Muscle layer of duodenum (tissue), 2 donors: ENCODE results near the gene CBX7.

Source experiments
- H3K27ac ChIP-seq: one replicate; pipeline ENCODE4 v1.7.0; 2013; ENCODE audit warnings: mild to moderate bottlenecking, low read length
- H3K27me3 ChIP-seq: one replicate; pipeline ENCODE4 v1.7.0; 2013; ENCODE audit warnings: low read depth, mild to moderate bottlenecking, control low read depth, low read length
- H3K36me3 ChIP-seq, 2 donors: one replicate each; pipeline ENCODE4 v1.7.0; 2013; ENCODE audit warnings: low read length in 2 of 2, control low read depth in 1 of 2, mild to moderate bottlenecking in 1 of 2; ENCODE audit not compliant: insufficient read depth in 2 of 2, control insufficient read depth in 1 of 2
- H3K4me1 ChIP-seq, 2 donors: one replicate each; pipeline ENCODE4 v1.7.0; 2013; ENCODE audit warnings: low read length in 2 of 2, mild to moderate bottlenecking in 2 of 2, control low read depth in 1 of 2, moderate library complexity in 1 of 2; ENCODE audit not compliant: insufficient read depth in 2 of 2, control insufficient read depth in 1 of 2
- H3K4me3 ChIP-seq, 2 donors: one replicate each; pipeline ENCODE4 v1.7.0; 2013; ENCODE audit warnings: low read length in 2 of 2, low read depth in 1 of 2, mild to moderate bottlenecking in 1 of 2
- H3K9me3 ChIP-seq, 2 donors: one replicate each; pipeline ENCODE4 v1.7.0; 2013; ENCODE audit warnings: low read length in 2 of 2, control low read depth in 1 of 2, mild to moderate bottlenecking in 1 of 2; ENCODE audit not compliant: control insufficient read depth in 1 of 2
- donor health status: healthy.

The CBX7 gene

GRCh38 chr22:39152511-39153219 lies at the start of gene CBX7:
Gene CBX7, minus strand, starts transcription at chr22:39152680. Its CDS starts 236 bp downstream, at chr22:39152444.
- peaks cover 11 to 39% of the 10 kb centered on the region in 2 donors for H3K4me1 ChIP-seq
- H3K4me3 ChIP-seq: peak within 1 kb of the TSS; percentile 76 to 85

GRCh38 chr22:39197578-39197977 lies 45.1 kb upstream of the CBX7 start:
- Histone ChIP-seq H3K36me3 (no peaks in the 10 kb centered on the region), H3K27me3 (no peaks in the 10 kb centered on the region), H3K4me1 (no peaks in the 10 kb centered on the region), H3K9me3 (peaks cover 3 to 7% of the 10 kb centered on the region in 2 donors), H3K27ac (no peak overlapping the region), H3K4me3 (no peak overlapping the region)

More at GRCh38 chr22:39152511-39153219, at the start of gene CBX7:
- H3K36me3 ChIP-seq: peaks cover 5% of the 10 kb centered on the region in 2 donors
- H3K27ac ChIP-seq: peak within 1 kb of the TSS; percentile 79
- H3K9me3 ChIP-seq: no peaks in the 10 kb centered on the region
- peaks cover 9% of the 10 kb centered on the region for H3K27me3 ChIP-seq

GRCh38 chr22:39194098-39194497 lies 41.6 kb upstream of the CBX7 start:
- H3K27me3 ChIP-seq: no peaks in the 10 kb centered on the region
- H3K4me1 ChIP-seq: no peaks in the 10 kb centered on the region
- peaks cover 3 to 7% of the 10 kb centered on the region in 2 donors for H3K9me3 ChIP-seq
- no peak overlapping the region for H3K4me3 ChIP-seq
- H3K36me3 ChIP-seq: no peaks in the 10 kb centered on the region
- H3K27ac ChIP-seq: no peak overlapping the region

GRCh38 chr22:39188809-39189208 lies 36.3 kb upstream of the CBX7 start:
- no peaks in the 10 kb centered on the region for H3K27me3 ChIP-seq
- H3K27ac ChIP-seq: no peak overlapping the region
- peaks cover 4 to 5% of the 10 kb centered on the region in 2 donors for H3K9me3 ChIP-seq
- no peaks in the 10 kb centered on the region for H3K4me1 ChIP-seq
- H3K4me3 ChIP-seq: no peak overlapping the region
- H3K36me3 ChIP-seq: no peaks in the 10 kb centered on the region

GRCh38 chr22:39185601-39186012 lies 33.1 kb upstream of the CBX7 start:
- H3K4me3 ChIP-seq: no peak overlapping the region
- H3K4me1 ChIP-seq: no peaks in the 10 kb centered on the region
- peak overlapping the region; percentile 49 for H3K27ac ChIP-seq
- peaks cover 4 to 10% of the 10 kb centered on the region in 2 donors for H3K9me3 ChIP-seq
- no peaks in the 10 kb centered on the region for H3K36me3 ChIP-seq
- no peaks in the 10 kb centered on the region for H3K27me3 ChIP-seq

- Histone ChIP-seq H3K36me3 (no peaks in the 10 kb centered on the region), H3K4me3 (no peak overlapping the region), H3K27ac (peak overlapping the region; percentile 49)
Observed at GRCh38 chr22:39184586-39185577, 32.4 kb upstream of the CBX7 start.

GRCh38 chr22:39183991-39184585 lies 31.6 kb upstream of the CBX7 start:
- Histone ChIP-seq H3K36me3 (no peaks in the 10 kb centered on the region), H3K27ac (no peak overlapping the region)

More at GRCh38 chr22:39184586-39185577, 32.4 kb upstream of the CBX7 start:
- Histone ChIP-seq H3K4me1 (no peaks in the 10 kb centered on the region), H3K27me3 (no peaks in the 10 kb centered on the region), H3K9me3 (peaks cover 4 to 10% of the 10 kb centered on the region in 2 donors)

GRCh38 chr22:39182478-39183030 lies 30.1 kb upstream of the CBX7 start:
- no peaks in the 10 kb centered on the region for H3K27me3 ChIP-seq
- H3K4me3 ChIP-seq: no peak overlapping the region
- H3K36me3 ChIP-seq: no peaks in the 10 kb centered on the region
- peaks cover 4 to 10% of the 10 kb centered on the region in 2 donors for H3K9me3 ChIP-seq
- no peaks in the 10 kb centered on the region for H3K4me1 ChIP-seq
- no peak overlapping the region for H3K27ac ChIP-seq

More at GRCh38 chr22:39183991-39184585, 31.6 kb upstream of the CBX7 start:
- Histone ChIP-seq H3K4me3 (no peak overlapping the region), H3K27me3 (no peaks in the 10 kb centered on the region), H3K9me3 (peaks cover 4 to 10% of the 10 kb centered on the region in 2 donors), H3K4me1 (no peaks in the 10 kb centered on the region)

- Histone ChIP-seq H3K4me3 (no peak overlapping the region), H3K27ac (no peak overlapping the region), H3K9me3 (peaks cover 4 to 10% of the 10 kb centered on the region in 2 donors), H3K27me3 (no peaks in the 10 kb centered on the region), H3K36me3 (no peaks in the 10 kb centered on the region), H3K4me1 (no peaks in the 10 kb centered on the region)
Observed at GRCh38 chr22:39181778-39182177, 29.3 kb upstream of the CBX7 start.

GRCh38 chr22:39181356-39181755 lies 28.9 kb upstream of the CBX7 start:
- no peaks in the 10 kb centered on the region for H3K36me3 ChIP-seq
- peaks cover 0 to 1% of the 10 kb centered on the region in 2 donors for H3K4me1 ChIP-seq
- H3K27me3 ChIP-seq: no peaks in the 10 kb centered on the region
- peaks cover under 1 to 6% of the 10 kb centered on the region in 2 donors for H3K9me3 ChIP-seq
- no peak overlapping the region for H3K27ac ChIP-seq
- H3K4me3 ChIP-seq: no peak overlapping the region
